ENCODE measurements around the gene CEND1.

DNA sequence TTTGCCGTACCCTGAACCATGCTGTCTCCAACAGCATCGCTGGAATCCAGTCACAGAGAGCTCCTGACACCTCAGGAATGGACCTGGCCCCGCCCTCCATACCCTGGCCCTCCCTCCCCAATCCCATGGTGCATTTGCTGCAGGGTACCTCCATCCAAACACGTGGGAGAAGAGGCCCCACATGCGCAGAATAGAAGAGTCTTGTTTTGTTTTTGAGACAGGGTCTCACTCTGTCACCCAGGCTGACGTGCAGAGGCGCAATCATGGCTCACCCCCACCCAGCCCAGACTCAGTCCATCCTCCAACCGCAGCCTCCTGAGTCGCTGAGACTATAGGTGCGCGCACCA, 26.5 kb upstream of the CEND1 start:
- TF ChIP-seq, protein P1, sequence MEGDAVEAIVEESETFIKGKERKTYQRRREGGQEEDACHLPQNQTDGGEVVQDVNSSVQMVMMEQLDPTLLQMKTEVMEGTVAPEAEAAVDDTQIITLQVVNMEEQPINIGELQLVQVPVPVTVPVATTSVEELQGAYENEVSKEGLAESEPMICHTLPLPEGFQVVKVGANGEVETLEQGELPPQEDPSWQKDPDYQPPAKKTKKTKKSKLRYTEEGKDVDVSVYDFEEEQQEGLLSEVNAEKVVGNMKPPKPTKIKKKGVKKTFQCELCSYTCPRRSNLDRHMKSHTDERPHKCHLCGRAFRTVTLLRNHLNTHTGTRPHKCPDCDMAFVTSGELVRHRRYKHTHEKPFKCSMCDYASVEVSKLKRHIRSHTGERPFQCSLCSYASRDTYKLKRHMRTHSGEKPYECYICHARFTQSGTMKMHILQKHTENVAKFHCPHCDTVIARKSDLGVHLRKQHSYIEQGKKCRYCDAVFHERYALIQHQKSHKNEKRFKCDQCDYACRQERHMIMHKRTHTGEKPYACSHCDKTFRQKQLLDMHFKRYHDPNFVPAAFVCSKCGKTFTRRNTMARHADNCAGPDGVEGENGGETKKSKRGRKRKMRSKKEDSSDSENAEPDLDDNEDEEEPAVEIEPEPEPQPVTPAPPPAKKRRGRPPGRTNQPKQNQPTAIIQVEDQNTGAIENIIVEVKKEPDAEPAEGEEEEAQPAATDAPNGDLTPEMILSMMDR (IDR thresholded peaks at IDR 0.05): no peak
- TF ChIP-seq POLR2A (IDR thresholded peaks at IDR 0.05): no peak
